Panc1 (cell line): ENCODE measurements around the gene C20orf204. TPM values are rescaled to one million over a fixed set of nuclear protein-coding genes. Genes with fewer than 3 reads are reported as not detected.

ENCODE experiments used
- ATAC-seq: fragments of 200-7000 bp; cut with Tn5 transposase; 2 replicates; pipeline ENCODE4 v1.9.1; 2020; ENCODE audit warnings: mild to moderate bottlenecking, moderate library complexity
- BruUV-seq: library from RNA; stranded (reverse); fragments of 400-500 nt; replicated peaks from 2 replicates; lab custom pipeline; 2021; lab: Mats Ljungman, UMichigan
- CTCF ChIA-PET: fragments of 300-600 bp; sonication (Branson Sonifier 250); formaldehyde crosslinking; loops from one replicate; lab custom pipeline; 2022; ENCODE audit warnings: antibody characterized with exemption; lab: Charles Lee
- POLR2A ChIA-PET: fragments of 300-600 bp; sonication (Branson Sonifier 250); formaldehyde crosslinking; loops from one replicate; lab custom pipeline; 2022; ENCODE audit warnings: antibody characterized with exemption; lab: Charles Lee
- DNase-seq: peaks from one replicate; pipeline ENCODE4 v3.0.0-alpha.2; 2010; ENCODE audit warnings: low read depth, low spot score
- H3K27ac ChIP-seq: 2 replicates; pipeline ENCODE4 v1.5.1; 2011; ENCODE audit warnings: mild to moderate bottlenecking, low read length, inconsistent platforms
- H3K27me3 ChIP-seq: fragments of 200-500 bp; sonication (Bioruptor generic); 2 replicates; pipeline ENCODE4 v1.6.0; 2014; ENCODE audit warnings: low read length, inconsistent platforms; ENCODE audit not compliant: control insufficient read depth, insufficient read depth
- H3K36me3 ChIP-seq: fragments of 200-500 bp; sonication (Bioruptor generic); 2 replicates; pipeline ENCODE4 v1.5.1; 2014; ENCODE audit warnings: inconsistent platforms, mild to moderate bottlenecking, low read length, moderate library complexity; ENCODE audit not compliant: control insufficient read depth, insufficient read depth
- H3K4me1 ChIP-seq: 2 replicates; pipeline ENCODE4 v1.5.1; 2011; ENCODE audit warnings: inconsistent platforms, mild to moderate bottlenecking, low read length, moderate library complexity; ENCODE audit not compliant: control insufficient read depth, insufficient read depth
- H3K4me3 ChIP-seq, 2 experiments: 2 replicates each; pipeline ENCODE4 v1.5.1; 2011 to 2012; ENCODE audit warnings: low read depth in 2 of 2, low read length in 2 of 2, mild to moderate bottlenecking in 2 of 2, inconsistent platforms in 1 of 2, moderate library complexity in 1 of 2
- H3K9me3 ChIP-seq: fragments of 200-500 bp; sonication (Bioruptor generic); 2 replicates; pipeline ENCODE4 v1.5.1; 2014; ENCODE audit warnings: low read depth, mild to moderate bottlenecking, inconsistent platforms, low read length, moderate library complexity; ENCODE audit not compliant: control insufficient read depth, insufficient read depth
- CTCF ChIP-seq: fragments of 450-650 bp; IDR thresholded peaks from 2 replicates; pipeline ENCODE4 v1.5.1; 2017; ENCODE audit warnings: mild to moderate bottlenecking
- POLR2AphosphoS5 ChIP-seq: IDR thresholded peaks from 2 replicates; pipeline ENCODE4 v1.6.1; 2012; ENCODE audit warnings: mild to moderate bottlenecking, low read depth, low read length, moderate library complexity
- REST ChIP-seq, 2 experiments: IDR thresholded peaks; 2 replicates each; pipeline ENCODE4 v1.6.1; 2011 to 2012; ENCODE audit warnings: low read depth in 2 of 2, control low read depth in 1 of 2, low read length in 1 of 2, mild to moderate bottlenecking in 1 of 2, moderate library complexity in 1 of 2; ENCODE audit not compliant: insufficient read depth in 1 of 2
- SIN3A ChIP-seq: IDR thresholded peaks from 2 replicates; pipeline ENCODE4 v1.6.1; 2012; ENCODE audit warnings: low read depth, mild to moderate bottlenecking, low read length, moderate library complexity, borderline replicate concordance; ENCODE audit not compliant: insufficient read depth
- TCF7L2 ChIP-seq: IDR thresholded peaks from 2 replicates; pipeline ENCODE4 v1.6.1; 2011; ENCODE audit warnings: mild to moderate bottlenecking, low read depth, low read length, inconsistent platforms
- in situ Hi-C: cut with HindIII; loops from 2 replicates; pipeline ENCODE4 v1.10.0; 2016; ENCODE audit warnings: low sequenced_read_pairs, low pct_unique_long_range_greater_than_20kb
- intact Hi-C: fragments of 100-400 bp; cut with micrococcal nuclease; formaldehyde crosslinking; loops from one replicate; pipeline ENCODE4 v1.10.0; 2022; ENCODE audit not compliant: unreplicated experiment
- total RNA-seq: library from RNA; stranded (reverse); gene quantifications from one replicate; pipeline ENCODE4 v1.2.1, GENCODE V29; 2021; ENCODE audit not compliant: unreplicated experiment

The C20orf204 gene
- total RNA-seq, 1 experiment from 2014 or later, result 1.9 TPM

- in situ Hi-C loops (no loop called here), intact Hi-C loops (no loop called here)
- Histone ChIP-seq H3K4me1 (peaks cover 31% of the 10 kb centered on the region), H3K27me3 (no peaks in the 10 kb centered on the region), H3K9me3 (no peaks in the 10 kb centered on the region), H3K27ac (no peak overlapping the region), H3K4me3 (no peak overlapping the region), H3K36me3 (no peaks in the 10 kb centered on the region)
- POLR2A ChIA-PET, result no interaction called here
- TF ChIP-seq REST (IDR thresholded peaks at IDR 0.05; ENCODE audit: insufficient read depth in 1 of 2, low read depth in 2 of 2, low read length in 1 of 2) (no peak), POLR2AphosphoS5 (no peak), TCF7L2 (no peak), CTCF (no peak), SIN3A (no peak)
- BruUV-seq, result no TSS peak
- ATAC-seq (no peak), DNase-seq (no peak)
- CTCF ChIA-PET, result interaction anchor here (1.1 kb wide), 1 partner anchor 13 kb away, joined by 3 read pairs; no protein-coding TSS in a partner anchor
Measured at GRCh38 chr20:64067005-64067632, 31.1 kb downstream of the C20orf204 start.

- no TSS peak for BruUV-seq
- Histone ChIP-seq H3K27ac (no peak overlapping the region), H3K4me3 (no peak overlapping the region), H3K9me3 (no peaks in the 10 kb centered on the region), H3K36me3 (no peaks in the 10 kb centered on the region), H3K27me3 (no peaks in the 10 kb centered on the region), H3K4me1 (peaks cover 26% of the 10 kb centered on the region)
- ATAC-seq, result no peak
- ChIA-PET POLR2A (no interaction called here), CTCF (no interaction called here)
- TF ChIP-seq CTCF (no peak), TCF7L2 (no peak), POLR2AphosphoS5 (no peak), REST (IDR thresholded peaks at IDR 0.05; ENCODE audit: insufficient read depth in 1 of 2, low read depth in 2 of 2, low read length in 1 of 2) (no peak), SIN3A (no peak)
- DNase-seq, result no peak
- intact Hi-C loops, result no loop called here
- in situ Hi-C loops, result no loop called here
Measured at GRCh38 chr20:64067733-64068307, 31.8 kb downstream of the C20orf204 start.
